NCI-H187 treated with DMSO at 0.1 percent for 48 hours (cell line): ENCODE measurements around the gene NUMBL.
A peak's percentile ranks its signal among the peaks of the same experiment; 100 is the strongest.
"Not testable (repeated sequence)": the region's sequence is repeated elsewhere in the genome, so short reads cannot be mapped to it uniquely, and the experiment has no call there.

Source experiments
- DNase-seq: peaks from one replicate; lab custom pipeline; 2025; lab: John Stamatoyannopoulos, UW

NUMBL gene

GRCh38 chr19:40629346-40629745, 61.1 kb downstream of the NUMBL start:
- no peak for DNase-seq

- DNase-seq: no peak
Observed at GRCh38 chr19:40627486-40628279, 62.8 kb downstream of the NUMBL start.

- DNase-seq: no peak
Observed at GRCh38 chr19:40626918-40627317, 63.5 kb downstream of the NUMBL start.

GRCh38 chr19:40625406-40626120, 64.9 kb downstream of the NUMBL start:
- DNase-seq: no peak

- DNase-seq: not testable (repeated sequence)
Observed at GRCh38 chr19:40624369-40625153, 65.9 kb downstream of the NUMBL start.

- DNase-seq: peak; percentile 86
Observed at GRCh38 chr19:40623403-40624251, 66.8 kb downstream of the NUMBL start.

GRCh38 chr19:40622773-40623075, 67.7 kb downstream of the NUMBL start:
- no peak for DNase-seq

GRCh38 chr19:40621966-40622772, 68.3 kb downstream of the NUMBL start:
- DNase-seq: no peak

- no peak for DNase-seq
Observed at GRCh38 chr19:40621283-40621682, 69.2 kb downstream of the NUMBL start.

GRCh38 chr19:40620161-40620485, 70.3 kb downstream of the NUMBL start:
- no peak for DNase-seq

- no peak for DNase-seq
Observed at GRCh38 chr19:40619333-40620160, 70.9 kb downstream of the NUMBL start.

- no peak for DNase-seq
Observed at GRCh38 chr19:40617961-40618360, 72.5 kb downstream of the NUMBL start.

- no peak for DNase-seq
Observed at GRCh38 chr19:40616941-40617340, 73.5 kb downstream of the NUMBL start.

- DNase-seq: no peak
Observed at GRCh38 chr19:40616178-40616577, 74.3 kb downstream of the NUMBL start.
